ENCODE measurements around the gene PRSS50. TPM values are rescaled to one million over a fixed set of nuclear protein-coding genes. Genes with fewer than 3 reads are reported as not detected.

PRSS50 gene
- total and polyA plus RNA-seq, 3 donors from 2014 or later, result 0.92 to 6.2 (median 3.8) TPM

DNA sequence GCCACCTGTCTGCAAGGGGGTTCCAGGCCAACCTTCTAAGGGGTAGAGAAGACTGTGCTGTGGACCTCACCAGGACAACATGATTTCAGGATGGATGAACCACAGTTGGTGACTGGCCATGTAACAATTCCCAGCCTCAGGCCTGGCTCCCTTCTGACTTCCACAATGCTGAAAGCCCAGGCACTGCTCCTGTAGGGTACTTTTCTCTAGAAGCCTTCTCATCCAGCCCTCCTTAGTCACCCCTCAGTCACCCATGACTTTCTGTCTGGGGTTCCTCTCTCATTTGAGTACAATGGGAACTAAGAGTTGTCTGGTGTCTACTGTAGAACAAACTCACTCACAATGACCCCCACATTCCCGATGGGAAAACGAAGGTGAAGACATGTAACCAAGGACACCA is 32.8 kb downstream of the PRSS50 start:
- no peak overlapping the region for H3K4me3 ChIP-seq
- TF ChIP-seq POLR2A (IDR thresholded peaks at IDR 0.05), result no peak
- TF ChIP-seq, protein P1, sequence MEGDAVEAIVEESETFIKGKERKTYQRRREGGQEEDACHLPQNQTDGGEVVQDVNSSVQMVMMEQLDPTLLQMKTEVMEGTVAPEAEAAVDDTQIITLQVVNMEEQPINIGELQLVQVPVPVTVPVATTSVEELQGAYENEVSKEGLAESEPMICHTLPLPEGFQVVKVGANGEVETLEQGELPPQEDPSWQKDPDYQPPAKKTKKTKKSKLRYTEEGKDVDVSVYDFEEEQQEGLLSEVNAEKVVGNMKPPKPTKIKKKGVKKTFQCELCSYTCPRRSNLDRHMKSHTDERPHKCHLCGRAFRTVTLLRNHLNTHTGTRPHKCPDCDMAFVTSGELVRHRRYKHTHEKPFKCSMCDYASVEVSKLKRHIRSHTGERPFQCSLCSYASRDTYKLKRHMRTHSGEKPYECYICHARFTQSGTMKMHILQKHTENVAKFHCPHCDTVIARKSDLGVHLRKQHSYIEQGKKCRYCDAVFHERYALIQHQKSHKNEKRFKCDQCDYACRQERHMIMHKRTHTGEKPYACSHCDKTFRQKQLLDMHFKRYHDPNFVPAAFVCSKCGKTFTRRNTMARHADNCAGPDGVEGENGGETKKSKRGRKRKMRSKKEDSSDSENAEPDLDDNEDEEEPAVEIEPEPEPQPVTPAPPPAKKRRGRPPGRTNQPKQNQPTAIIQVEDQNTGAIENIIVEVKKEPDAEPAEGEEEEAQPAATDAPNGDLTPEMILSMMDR (IDR thresholded peaks at IDR 0.05), result no peak
- H3K27me3 ChIP-seq, result no peaks in the 10 kb centered on the region
- DNase-seq, result no peak
- no peaks in the 10 kb centered on the region for H3K9me3 ChIP-seq
- WGBS, 2 donors, result 70 to 92% methylated on average over 2 of the region's 2 CpGs
- intact Hi-C loops (cut with DNase I; ENCODE audit: low total_unique reads), result no loop called here
- H3K4me1 ChIP-seq, result no peaks in the 10 kb centered on the region
- H3K36me3 ChIP-seq (ENCODE audit: low read depth, missing control alignments), result no peaks in the 10 kb centered on the region
- no peak overlapping the region for H3K27ac ChIP-seq

DNA sequence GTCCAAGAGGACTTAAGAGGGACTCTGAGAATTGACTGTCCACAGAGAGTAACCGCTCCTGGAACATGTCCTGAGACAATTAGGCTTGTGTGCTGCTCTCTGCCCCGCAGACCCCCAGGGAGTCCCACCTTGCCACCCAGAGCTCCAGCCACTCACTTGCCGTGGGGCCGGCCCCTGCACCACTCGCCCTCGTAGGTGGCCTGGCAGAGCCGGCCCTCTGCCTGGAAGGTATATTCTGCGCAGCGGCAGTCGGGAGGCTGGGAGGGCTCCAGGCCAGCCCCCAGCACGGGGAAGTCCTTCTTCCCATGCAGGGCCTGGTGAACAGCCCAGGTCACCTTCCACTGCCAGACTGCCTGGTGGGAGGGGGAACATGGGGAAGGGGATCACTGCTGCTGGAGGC is 34.7 kb downstream of the PRSS50 start:
- intact Hi-C loops (cut with DNase I; ENCODE audit: low total_unique reads), result no loop called here
- no peaks in the 10 kb centered on the region for H3K36me3 ChIP-seq (ENCODE audit: low read depth, missing control alignments)
- no peaks in the 10 kb centered on the region for H3K27me3 ChIP-seq
- no peak overlapping the region for H3K27ac ChIP-seq
- no peak for DNase-seq
- no peak overlapping the region for H3K4me3 ChIP-seq
- 89% methylated on average over 11 of the region's 11 CpGs; no CpG with 5 or more reads in 1 of the 2 donors for WGBS, 2 donors
- no peaks in the 10 kb centered on the region for H3K9me3 ChIP-seq
- TF ChIP-seq POLR2A (IDR thresholded peaks at IDR 0.05), result no peak
- TF ChIP-seq, protein P1 (IDR thresholded peaks at IDR 0.05), result no peak
- H3K4me1 ChIP-seq, result no peaks in the 10 kb centered on the region

DNA sequence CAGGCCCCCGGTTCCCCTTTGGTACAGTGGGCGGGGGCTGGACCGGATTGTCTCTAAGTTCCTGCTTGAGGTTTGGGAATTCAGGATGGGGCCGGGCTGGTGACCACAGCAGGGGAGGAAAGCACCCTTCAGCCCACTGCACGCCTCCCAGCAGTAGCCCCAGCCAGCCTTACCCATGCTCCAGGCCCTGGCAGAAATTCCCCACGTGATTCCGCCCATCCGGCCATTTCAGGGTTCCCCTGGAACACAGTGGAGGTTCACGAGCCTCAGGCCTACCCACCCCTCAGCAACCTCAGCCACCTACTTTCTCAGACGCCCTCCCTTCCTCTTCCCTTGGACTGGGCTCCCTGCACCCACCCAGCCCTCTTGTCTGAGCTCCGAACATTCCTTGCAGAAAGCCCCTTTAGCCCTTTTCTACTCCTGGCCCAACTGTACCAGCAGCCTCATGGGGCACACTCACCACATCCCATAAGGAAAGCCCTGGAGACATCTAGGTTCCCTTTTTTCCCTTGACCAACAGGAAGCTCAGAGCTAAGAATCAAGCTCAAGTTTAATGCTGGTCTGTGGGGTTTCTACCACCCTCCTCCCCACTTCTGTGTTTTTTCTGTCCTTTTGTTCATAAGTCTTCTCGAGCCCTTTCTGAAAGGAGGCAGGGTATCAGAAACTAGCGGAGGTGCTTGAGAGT is 35.7 kb downstream of the PRSS50 start:
- DNase-seq, result no peak
- Histone ChIP-seq H3K36me3 (ENCODE audit: low read depth, missing control alignments) (no peaks in the 10 kb centered on the region), H3K4me3 (no peak overlapping the region), H3K27ac (no peak overlapping the region), H3K4me1 (no peaks in the 10 kb centered on the region), H3K27me3 (no peaks in the 10 kb centered on the region), H3K9me3 (no peaks in the 10 kb centered on the region)
- intact Hi-C loops (cut with DNase I; ENCODE audit: low total_unique reads), result no loop called here
- TF ChIP-seq POLR2A (IDR thresholded peaks at IDR 0.05), result no peak
- TF ChIP-seq, protein P1 (IDR thresholded peaks at IDR 0.05), result no peak
- 77 to 89% methylated on average over 12 to 13 of the region's 13 CpGs for WGBS, 2 donors

DNA sequence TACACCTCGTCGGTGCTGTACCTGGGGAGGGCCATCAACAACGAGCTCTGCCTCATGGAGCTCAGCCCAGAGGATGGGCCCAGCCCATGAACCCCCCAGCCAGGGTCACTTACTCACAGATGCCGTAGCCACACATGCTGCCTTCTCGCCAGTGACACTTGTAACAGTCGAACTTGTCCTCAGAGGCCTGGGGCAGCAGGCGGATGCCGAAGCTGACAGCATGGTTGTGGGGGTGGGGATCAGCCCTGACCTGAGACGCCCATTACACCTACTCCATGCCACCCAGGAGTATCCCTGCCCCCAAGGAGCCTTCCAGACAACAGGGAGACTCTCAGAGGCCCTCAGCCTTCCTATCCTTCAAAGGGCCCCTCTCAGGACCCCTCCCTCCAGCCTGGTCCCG is 36.3 kb downstream of the PRSS50 start:
- H3K27ac ChIP-seq, result no peak overlapping the region

More for the DNA sequence above, 36.3 kb downstream of the PRSS50 start:
- H3K27me3 ChIP-seq, result no peaks in the 10 kb centered on the region
- TF ChIP-seq, protein P1 (IDR thresholded peaks at IDR 0.05), result no peak
- no peak for TF ChIP-seq POLR2A (IDR thresholded peaks at IDR 0.05)
- H3K9me3 ChIP-seq, result no peaks in the 10 kb centered on the region
- DNase-seq, result no peak
- H3K4me1 ChIP-seq, result no peaks in the 10 kb centered on the region
- no peak overlapping the region for H3K4me3 ChIP-seq
- 81 to 95% methylated on average over 4 to 10 of the region's 10 CpGs for WGBS, 2 donors
- no peaks in the 10 kb centered on the region for H3K36me3 ChIP-seq (ENCODE audit: low read depth, missing control alignments)
- intact Hi-C loops (cut with DNase I; ENCODE audit: low total_unique reads), result no loop called here
